Measurements from ENCODE around the gene ALKBH3. TPM values are rescaled to one million over a fixed set of nuclear protein-coding genes. Genes with fewer than 3 reads are reported as not detected.

The ALKBH3 gene
- polyA plus RNA-seq, 1 donor (not counting 4 experiments of a cell fraction or from before 2014, with no cell fraction given), result 42.4 TPM

- H2AFZ ChIP-seq (ENCODE audit: control insufficient read depth, low read length), result peak overlapping the region; percentile 98
- H3K9me3 ChIP-seq (ENCODE audit: control insufficient read depth, low read depth, low read length), result no peaks in the 10 kb centered on the region
- FAIRE-seq (no peak), DNase-seq (ENCODE audit: low read depth, low spot score) (no peak)
- peak overlapping the region; percentile 94 for H3K9ac ChIP-seq (ENCODE audit: control insufficient read depth, extremely low read depth, insufficient read depth, low read length)
- dilution Hi-C loops (cut with MboI; ENCODE audit: extremely low pct_ligation_motif_present, low sequenced_read_pairs), result no loop called here
- TF ChIP-seq EZH2 (IDR thresholded peaks at IDR 0.05; ENCODE audit: low read length) (no peak), CTCF (optimal IDR thresholded peaks at IDR 0.05 in 1 of 3, IDR thresholded peaks at IDR 0.05 in 1 of 3, conservative IDR thresholded peaks at IDR 0.05 in 1 of 3; ENCODE audit: extremely low read depth in 1 of 3, insufficient read depth in 2 of 3, low read length in 3 of 3) (no peak)
- no peaks in the 10 kb centered on the region for H3K27me3 ChIP-seq (ENCODE audit: control insufficient read depth, extremely low read depth, insufficient read depth, low read length)
- H3K79me2 ChIP-seq (ENCODE audit: control insufficient read depth, insufficient read depth, low read length), result peaks cover 18% of the 10 kb centered on the region
- peak overlapping the region; percentile 92 to 99 (median 99) for H3K4me3 ChIP-seq (ENCODE audit: control insufficient read depth in 2 of 3, extremely low read depth in 1 of 3, insufficient read depth in 2 of 3, low read depth in 1 of 3, low read length in 3 of 3)
- H3K27ac ChIP-seq (ENCODE audit: control insufficient read depth, insufficient read depth, low read length), result no peak overlapping the region
- no peaks in the 10 kb centered on the region for H3K9me1 ChIP-seq (ENCODE audit: control insufficient read depth, extremely low read depth, insufficient read depth, low read length)
- H3K4me2 ChIP-seq (ENCODE audit: control insufficient read depth, extremely low read depth, insufficient read depth, low read depth, low read length), result peak overlapping the region; percentile 99
- H4K20me1 ChIP-seq (ENCODE audit: control insufficient read depth, extremely low read depth, insufficient read depth, low read length), result no peaks in the 10 kb centered on the region
- H3K36me3 ChIP-seq (ENCODE audit: control insufficient read depth in 2 of 2, extremely low read depth in 1 of 2, insufficient read depth in 2 of 2, low read length in 2 of 2), result peaks cover 7% of the 10 kb centered on the region in 2 experiments
- peaks cover 14% of the 10 kb centered on the region for H3K4me1 ChIP-seq (ENCODE audit: control insufficient read depth, extremely low read depth, insufficient read depth, low read length)
These were observed 617 bp upstream of the ALKBH3 start for GRCh38 chr11:43879789-43880639.

- no peak overlapping the region for H2AFZ ChIP-seq (ENCODE audit: control insufficient read depth, low read length)
- peaks cover 18% of the 10 kb centered on the region in 2 experiments for H3K36me3 ChIP-seq (ENCODE audit: control insufficient read depth in 2 of 2, extremely low read depth in 1 of 2, insufficient read depth in 2 of 2, low read length in 2 of 2)
- no peak overlapping the region for H3K27ac ChIP-seq (ENCODE audit: control insufficient read depth, insufficient read depth, low read length)
- H3K79me2 ChIP-seq (ENCODE audit: control insufficient read depth, insufficient read depth, low read length), result no peaks in the 10 kb centered on the region
- no peaks in the 10 kb centered on the region for H3K4me1 ChIP-seq (ENCODE audit: control insufficient read depth, extremely low read depth, insufficient read depth, low read length)
- no peaks in the 10 kb centered on the region for H3K27me3 ChIP-seq (ENCODE audit: control insufficient read depth, extremely low read depth, insufficient read depth, low read length)
- dilution Hi-C loops (cut with MboI; ENCODE audit: extremely low pct_ligation_motif_present, low sequenced_read_pairs), result no loop called here
- H4K20me1 ChIP-seq (ENCODE audit: control insufficient read depth, extremely low read depth, insufficient read depth, low read length), result peaks cover 4% of the 10 kb centered on the region
- TF ChIP-seq CTCF (optimal IDR thresholded peaks at IDR 0.05 in 1 of 3, IDR thresholded peaks at IDR 0.05 in 1 of 3, conservative IDR thresholded peaks at IDR 0.05 in 1 of 3; ENCODE audit: extremely low read depth in 1 of 3, insufficient read depth in 2 of 3, low read length in 3 of 3) (no peak), EZH2 (IDR thresholded peaks at IDR 0.05; ENCODE audit: low read length) (no peak)
- no peaks in the 10 kb centered on the region for H3K9me3 ChIP-seq (ENCODE audit: control insufficient read depth, low read depth, low read length)
- H3K9ac ChIP-seq (ENCODE audit: control insufficient read depth, extremely low read depth, insufficient read depth, low read length), result no peak overlapping the region
- no peaks in the 10 kb centered on the region for H3K9me1 ChIP-seq (ENCODE audit: control insufficient read depth, extremely low read depth, insufficient read depth, low read length)
- FAIRE-seq (no peak), DNase-seq (ENCODE audit: low read depth, low spot score) (no peak)
- H3K4me2 ChIP-seq (ENCODE audit: control insufficient read depth, extremely low read depth, insufficient read depth, low read depth, low read length), result no peak overlapping the region
- H3K4me3 ChIP-seq (ENCODE audit: control insufficient read depth in 2 of 3, extremely low read depth in 1 of 3, insufficient read depth in 2 of 3, low read depth in 1 of 3, low read length in 3 of 3), result no peak overlapping the region
These were observed 12.2 kb downstream of the ALKBH3 start for GRCh38 chr11:43892851-43893250.
